ENCODE measurements around the gene GGT1. TPM values are rescaled to one million over a fixed set of nuclear protein-coding genes. Genes with fewer than 3 reads are reported as not detected.
"Not testable (repeated sequence)": the region's sequence is repeated elsewhere in the genome, so short reads cannot be mapped to it uniquely, and the experiment has no call there.

The GGT1 gene
- polyA plus RNA-seq, 1 experiment = 2.4 TPM

DNA sequence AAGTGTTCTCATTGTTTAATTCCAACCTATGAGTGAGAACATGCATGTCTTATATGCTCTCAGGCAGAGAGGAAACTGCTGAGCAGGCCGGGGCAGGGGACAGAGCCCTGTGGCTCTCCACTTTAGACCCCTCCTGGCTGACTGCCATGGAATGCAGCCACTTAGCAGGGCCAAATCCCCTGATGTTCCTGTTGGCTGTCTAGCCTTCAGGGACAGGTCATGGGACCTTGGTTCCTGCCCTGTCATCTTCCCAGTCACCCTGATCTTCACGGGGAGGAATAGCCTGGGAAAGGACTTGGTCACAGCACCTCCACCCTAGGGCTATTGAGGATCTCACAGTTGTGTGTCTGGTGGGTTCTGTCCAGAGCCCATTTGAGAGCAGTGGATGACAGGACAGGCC, 3.3 kb downstream of the GGT1 start:
- H3K36me3 ChIP-seq (ENCODE audit: control insufficient read depth, insufficient read depth, low read length); CTCF ChIA-PET; H3K4me3 ChIP-seq (ENCODE audit: low read depth, low read length); H3K27me3 ChIP-seq (ENCODE audit: control insufficient read depth, insufficient read depth, low read length); POLR2A ChIA-PET; DNase-seq (ENCODE audit: low read depth): not testable (repeated sequence)

DNA sequence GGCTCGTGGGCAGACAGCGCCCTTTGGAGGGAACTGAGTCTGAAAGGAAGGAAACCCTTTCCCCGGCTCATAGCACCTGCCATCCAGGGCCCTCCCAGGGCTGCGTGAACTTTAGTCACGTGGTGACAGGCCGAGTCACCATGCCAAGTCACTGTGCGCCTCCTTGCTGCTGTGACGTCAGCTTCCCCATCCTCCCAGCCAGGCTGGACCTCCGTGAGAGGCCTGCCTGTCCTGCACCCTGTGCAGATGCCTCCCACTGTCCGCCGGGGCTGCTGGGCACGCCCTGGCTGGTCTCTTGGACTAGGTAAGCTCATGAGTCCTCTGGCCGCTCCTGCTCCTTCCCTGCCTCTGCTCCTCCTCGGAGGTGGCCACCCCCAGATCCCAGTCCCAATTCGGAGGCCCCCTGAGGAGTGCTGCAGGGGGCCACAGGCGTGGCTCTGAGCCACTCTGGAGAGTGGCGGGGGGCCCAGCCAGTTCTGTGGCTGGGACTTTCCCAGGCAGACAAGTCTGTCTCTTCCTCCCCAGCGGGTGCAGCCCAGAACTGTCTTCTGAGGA, 4.5 kb downstream of the GGT1 start:
- H3K36me3 ChIP-seq (ENCODE audit: control insufficient read depth, insufficient read depth, low read length); DNase-seq (ENCODE audit: low read depth); CTCF ChIA-PET; POLR2A ChIA-PET; H3K4me3 ChIP-seq (ENCODE audit: low read depth, low read length); H3K27me3 ChIP-seq (ENCODE audit: control insufficient read depth, insufficient read depth, low read length): not testable (repeated sequence)

DNA sequence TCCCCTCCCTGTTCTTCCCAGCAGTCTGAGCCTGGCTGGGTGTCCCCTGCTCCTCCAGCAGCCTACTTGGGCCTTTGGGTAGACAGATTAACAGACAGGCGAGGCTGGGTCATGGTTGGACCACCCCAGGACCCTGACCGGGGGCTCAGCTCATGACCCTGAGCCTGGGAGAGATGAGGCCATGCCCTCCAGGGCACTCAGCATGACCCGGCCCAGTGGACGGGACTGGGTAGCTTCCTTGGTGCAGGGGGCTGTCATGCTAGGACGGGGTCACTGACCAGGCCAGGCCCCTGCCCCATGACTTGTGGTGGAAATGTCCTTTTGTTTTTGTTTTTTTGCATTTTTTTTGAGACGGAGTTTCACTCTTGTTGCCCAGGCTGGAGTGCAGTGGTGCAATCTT, 5.3 kb downstream of the GGT1 start:
- H3K4me3 ChIP-seq (ENCODE audit: low read depth, low read length); H3K36me3 ChIP-seq (ENCODE audit: control insufficient read depth, insufficient read depth, low read length); DNase-seq (ENCODE audit: low read depth); H3K27me3 ChIP-seq (ENCODE audit: control insufficient read depth, insufficient read depth, low read length); POLR2A ChIA-PET; CTCF ChIA-PET: not testable (repeated sequence)

GRCh38 chr22:24609888-24610287, 6.9 kb downstream of the GGT1 start:
- H3K36me3 ChIP-seq (ENCODE audit: control insufficient read depth, insufficient read depth, low read length); POLR2A ChIA-PET; DNase-seq (ENCODE audit: low read depth); H3K4me3 ChIP-seq (ENCODE audit: low read depth, low read length); CTCF ChIA-PET; H3K27me3 ChIP-seq (ENCODE audit: control insufficient read depth, insufficient read depth, low read length): not testable (repeated sequence)

GRCh38 chr22:24614794-24615193, 11.8 kb downstream of the GGT1 start:
- POLR2A ChIA-PET; H3K4me3 ChIP-seq (ENCODE audit: low read depth, low read length); DNase-seq (ENCODE audit: low read depth); H3K36me3 ChIP-seq (ENCODE audit: control insufficient read depth, insufficient read depth, low read length); H3K27me3 ChIP-seq (ENCODE audit: control insufficient read depth, insufficient read depth, low read length); CTCF ChIA-PET: not testable (repeated sequence)

DNA sequence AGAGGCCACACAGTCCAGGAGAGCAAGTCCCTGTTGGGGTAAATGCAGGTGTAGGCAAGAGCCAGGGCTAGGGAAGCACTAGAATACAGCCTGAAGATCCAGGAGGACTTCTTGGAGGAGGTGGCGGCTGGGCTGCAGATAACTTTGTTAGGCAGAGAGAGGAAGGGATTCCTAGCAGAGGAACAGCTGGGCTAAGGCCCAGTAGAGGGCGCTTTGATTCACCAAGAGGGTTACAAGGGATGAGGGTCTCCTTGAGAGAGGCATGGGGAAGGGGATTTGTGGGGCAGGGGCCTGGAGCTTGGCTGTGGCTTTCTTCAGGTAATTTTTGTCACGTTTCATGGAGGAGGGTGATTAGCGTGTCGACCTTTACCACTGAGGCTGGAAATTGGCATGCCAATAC, 18.3 kb downstream of the GGT1 start:
- H3K4me3 ChIP-seq (ENCODE audit: low read depth, low read length); POLR2A ChIA-PET; H3K27me3 ChIP-seq (ENCODE audit: control insufficient read depth, insufficient read depth, low read length); DNase-seq (ENCODE audit: low read depth); CTCF ChIA-PET; H3K36me3 ChIP-seq (ENCODE audit: control insufficient read depth, insufficient read depth, low read length): not testable (repeated sequence)

DNA sequence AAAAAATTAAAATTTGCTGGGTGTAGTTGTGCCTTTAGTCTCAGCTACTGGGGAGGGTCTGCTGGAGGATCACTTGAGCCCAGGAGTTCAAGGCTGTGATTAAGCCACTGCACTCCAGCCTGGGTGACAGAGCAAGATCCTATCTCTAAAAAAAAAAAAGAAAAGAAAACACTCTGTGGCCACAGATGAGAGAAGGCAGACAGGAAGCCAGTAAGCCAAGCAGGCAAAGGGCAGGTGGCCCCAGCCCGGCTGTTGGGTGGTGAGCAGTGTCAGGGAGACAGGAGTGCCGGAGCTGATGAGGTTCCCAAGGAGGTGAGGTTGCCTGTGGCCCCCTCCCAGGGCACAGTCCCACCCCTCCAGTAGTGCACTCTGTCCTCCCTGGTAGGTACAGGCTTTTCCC, 19.6 kb downstream of the GGT1 start:
- DNase-seq (ENCODE audit: low read depth); H3K4me3 ChIP-seq (ENCODE audit: low read depth, low read length); H3K27me3 ChIP-seq (ENCODE audit: control insufficient read depth, insufficient read depth, low read length); POLR2A ChIA-PET; H3K36me3 ChIP-seq (ENCODE audit: control insufficient read depth, insufficient read depth, low read length); CTCF ChIA-PET: not testable (repeated sequence)

DNA sequence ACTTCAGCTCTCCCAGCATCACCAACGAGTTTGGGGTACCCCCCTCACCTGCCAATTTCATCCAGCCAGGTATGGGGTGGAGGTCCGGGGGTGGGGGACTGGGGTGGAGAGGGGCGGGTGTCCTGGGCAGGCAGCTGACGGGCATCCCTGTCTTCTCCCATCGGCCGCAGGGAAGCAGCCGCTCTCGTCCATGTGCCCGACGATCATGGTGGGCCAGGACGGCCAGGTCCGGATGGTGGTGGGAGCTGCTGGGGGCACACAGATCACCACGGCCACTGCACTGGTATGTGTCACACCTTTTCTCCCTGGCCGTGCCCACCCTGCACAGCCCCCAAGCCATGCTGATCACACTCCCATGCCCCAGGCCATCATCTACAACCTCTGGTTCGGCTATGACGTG, 24.9 kb downstream of the GGT1 start:
- CTCF ChIA-PET; POLR2A ChIA-PET; DNase-seq (ENCODE audit: low read depth); H3K27me3 ChIP-seq (ENCODE audit: control insufficient read depth, insufficient read depth, low read length); H3K4me3 ChIP-seq (ENCODE audit: low read depth, low read length); H3K36me3 ChIP-seq (ENCODE audit: control insufficient read depth, insufficient read depth, low read length): not testable (repeated sequence)

DNA sequence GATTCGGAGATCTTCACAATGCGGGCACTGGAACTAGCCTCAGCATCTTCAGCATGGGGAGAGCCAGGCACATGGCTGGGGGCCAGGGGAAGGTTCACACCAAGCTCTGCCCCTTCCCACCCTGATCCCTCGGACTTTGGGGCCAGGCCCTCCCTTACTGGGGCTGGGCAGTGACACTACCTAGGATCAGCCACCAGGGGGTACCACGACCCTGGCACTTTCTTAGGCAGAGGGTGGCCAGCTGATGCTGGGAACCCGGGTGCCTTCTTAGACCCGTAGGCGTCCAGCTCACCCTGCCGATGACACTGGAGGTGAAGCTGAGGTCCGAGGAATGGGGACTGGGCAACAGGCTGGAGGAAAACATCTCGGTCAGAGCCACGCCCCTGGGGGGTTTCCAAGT, 26.1 kb downstream of the GGT1 start:
- POLR2A ChIA-PET; H3K27me3 ChIP-seq (ENCODE audit: control insufficient read depth, insufficient read depth, low read length); H3K4me3 ChIP-seq (ENCODE audit: low read depth, low read length); H3K36me3 ChIP-seq (ENCODE audit: control insufficient read depth, insufficient read depth, low read length); DNase-seq (ENCODE audit: low read depth): not testable (repeated sequence)
- TF ChIP-seq, protein P1, sequence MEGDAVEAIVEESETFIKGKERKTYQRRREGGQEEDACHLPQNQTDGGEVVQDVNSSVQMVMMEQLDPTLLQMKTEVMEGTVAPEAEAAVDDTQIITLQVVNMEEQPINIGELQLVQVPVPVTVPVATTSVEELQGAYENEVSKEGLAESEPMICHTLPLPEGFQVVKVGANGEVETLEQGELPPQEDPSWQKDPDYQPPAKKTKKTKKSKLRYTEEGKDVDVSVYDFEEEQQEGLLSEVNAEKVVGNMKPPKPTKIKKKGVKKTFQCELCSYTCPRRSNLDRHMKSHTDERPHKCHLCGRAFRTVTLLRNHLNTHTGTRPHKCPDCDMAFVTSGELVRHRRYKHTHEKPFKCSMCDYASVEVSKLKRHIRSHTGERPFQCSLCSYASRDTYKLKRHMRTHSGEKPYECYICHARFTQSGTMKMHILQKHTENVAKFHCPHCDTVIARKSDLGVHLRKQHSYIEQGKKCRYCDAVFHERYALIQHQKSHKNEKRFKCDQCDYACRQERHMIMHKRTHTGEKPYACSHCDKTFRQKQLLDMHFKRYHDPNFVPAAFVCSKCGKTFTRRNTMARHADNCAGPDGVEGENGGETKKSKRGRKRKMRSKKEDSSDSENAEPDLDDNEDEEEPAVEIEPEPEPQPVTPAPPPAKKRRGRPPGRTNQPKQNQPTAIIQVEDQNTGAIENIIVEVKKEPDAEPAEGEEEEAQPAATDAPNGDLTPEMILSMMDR (IDR thresholded peaks at IDR 0.05; ENCODE audit: insufficient read depth, low read depth, low read length) = peak; percentile 42
- CTCF ChIA-PET = interaction anchor here (0.6 kb wide), 1 partner anchor 12 kb away, joined by 4 read pairs; no protein-coding TSS in a partner anchor

DNA sequence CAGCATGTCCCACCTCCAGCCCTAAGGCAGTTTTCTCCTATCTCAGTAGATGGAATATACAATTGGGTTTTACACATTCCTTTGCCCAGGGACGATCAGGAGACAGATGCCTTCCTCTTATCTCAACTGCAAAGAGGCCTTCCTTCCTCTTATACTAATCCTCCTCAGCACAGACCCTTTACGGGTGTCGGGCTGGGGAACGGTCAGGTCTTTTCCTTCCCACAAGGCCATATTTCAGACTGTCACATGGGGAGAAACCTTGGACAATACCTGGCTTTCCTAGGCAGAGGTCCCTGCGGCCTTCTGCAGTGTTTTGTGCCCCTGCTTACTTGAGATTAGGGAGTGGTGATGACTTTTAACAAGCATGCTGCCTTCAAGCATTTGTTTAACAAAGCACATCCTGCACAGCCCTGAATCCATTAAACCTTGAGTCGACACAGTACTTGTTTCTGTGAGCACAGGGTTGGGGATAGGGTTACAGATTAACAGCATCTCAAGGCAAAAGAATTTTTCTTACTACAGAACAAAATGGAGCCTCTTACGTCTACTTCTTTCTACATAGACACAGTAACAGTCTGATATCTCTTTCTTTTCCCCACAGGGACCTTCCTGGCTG, 27.9 kb downstream of the GGT1 start:
- DNase-seq (ENCODE audit: low read depth); CTCF ChIA-PET; H3K27me3 ChIP-seq (ENCODE audit: control insufficient read depth, insufficient read depth, low read length); POLR2A ChIA-PET; H3K36me3 ChIP-seq (ENCODE audit: control insufficient read depth, insufficient read depth, low read length); H3K4me3 ChIP-seq (ENCODE audit: low read depth, low read length): not testable (repeated sequence)

GRCh38 chr22:24631430-24632122, 28.6 kb downstream of the GGT1 start:
- H3K4me3 ChIP-seq (ENCODE audit: low read depth, low read length); H3K36me3 ChIP-seq (ENCODE audit: control insufficient read depth, insufficient read depth, low read length); CTCF ChIA-PET; DNase-seq (ENCODE audit: low read depth); POLR2A ChIA-PET; H3K27me3 ChIP-seq (ENCODE audit: control insufficient read depth, insufficient read depth, low read length): not testable (repeated sequence)

- DNase-seq (ENCODE audit: low read depth); POLR2A ChIA-PET; H3K27me3 ChIP-seq (ENCODE audit: control insufficient read depth, insufficient read depth, low read length); CTCF ChIA-PET; H3K4me3 ChIP-seq (ENCODE audit: low read depth, low read length); H3K36me3 ChIP-seq (ENCODE audit: control insufficient read depth, insufficient read depth, low read length): not testable (repeated sequence)
These were observed 29.6 kb downstream of the GGT1 start for GRCh38 chr22:24632642-24633041.
